Renal cortical epithelial cell (primary cell): ENCODE results near the gene SMARCB1. TPM values are rescaled to one million over a fixed set of nuclear protein-coding genes. Genes with fewer than 3 reads are reported as not detected.

Experiments
- DNase-seq: peaks from one replicate; pipeline ENCODE4 v3.0.0-alpha.2; 2011; ENCODE audit warnings: low read depth
- total RNA-seq: library from RNA; depleted of rRNA; stranded (reverse); fragments of >200 nt; gene quantifications from 2 replicates; pipeline ENCODE4 v1.2.3, GENCODE V29; 2014

Gene SMARCB1
- total RNA-seq, 1 donor from 2014 or later: 35.2 TPM

DNA sequence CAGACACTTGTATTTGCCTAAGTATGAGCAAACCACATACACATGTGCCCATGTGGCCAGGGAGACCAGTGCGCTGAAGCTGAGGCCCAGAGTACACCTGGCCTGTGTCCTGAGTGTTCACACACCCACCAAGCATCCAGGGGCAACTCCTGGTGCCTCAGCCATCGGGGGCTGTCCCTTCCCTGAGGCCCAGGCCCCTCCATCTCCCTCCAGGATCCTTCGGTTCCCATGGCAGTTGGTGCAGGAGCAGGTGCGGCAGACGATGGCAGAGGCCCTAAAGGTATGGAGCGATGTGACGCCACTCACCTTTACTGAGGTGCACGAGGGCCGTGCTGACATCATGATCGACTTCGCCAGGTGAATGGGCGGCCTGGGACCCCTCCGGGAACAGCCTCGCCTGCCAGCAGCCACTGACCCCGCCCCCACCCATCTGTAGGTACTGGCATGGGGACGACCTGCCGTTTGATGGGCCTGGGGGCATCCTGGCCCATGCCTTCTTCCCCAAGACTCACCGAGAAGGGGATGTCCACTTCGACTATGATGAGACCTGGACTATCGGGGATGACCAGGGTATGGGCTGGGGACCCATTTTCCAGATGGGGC, 6.5 kb upstream of the SMARCB1 start:
- no peak for DNase-seq

GRCh38 chr22:23781065-23781464, 5.7 kb upstream of the SMARCB1 start:
- no peak for DNase-seq

- no peak for DNase-seq
These were observed 5.1 kb upstream of the SMARCB1 start for GRCh38 chr22:23781511-23782183.

- DNase-seq: no peak
These were observed 4.5 kb upstream of the SMARCB1 start for GRCh38 chr22:23782252-23782651.

DNA sequence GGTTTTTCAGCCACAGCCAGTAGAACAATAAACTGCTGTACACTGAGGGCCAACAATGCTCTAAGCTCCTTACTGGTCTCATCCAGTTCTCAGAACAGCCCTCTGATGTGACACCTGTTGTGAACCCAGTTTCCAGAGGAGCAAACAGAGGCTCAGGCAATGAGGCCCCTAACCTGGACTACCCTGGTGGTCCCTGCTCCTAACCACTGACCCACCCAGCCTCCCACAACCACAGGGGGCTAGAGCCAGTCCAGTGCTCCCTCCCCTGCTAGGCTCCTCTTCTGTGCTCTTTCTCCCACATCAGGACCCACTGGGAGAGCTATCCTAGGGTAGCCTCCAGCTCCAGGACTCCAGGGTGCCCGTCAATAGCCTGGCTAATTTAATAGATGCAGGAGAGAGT, 4.1 kb upstream of the SMARCB1 start:
- DNase-seq: no peak

DNA sequence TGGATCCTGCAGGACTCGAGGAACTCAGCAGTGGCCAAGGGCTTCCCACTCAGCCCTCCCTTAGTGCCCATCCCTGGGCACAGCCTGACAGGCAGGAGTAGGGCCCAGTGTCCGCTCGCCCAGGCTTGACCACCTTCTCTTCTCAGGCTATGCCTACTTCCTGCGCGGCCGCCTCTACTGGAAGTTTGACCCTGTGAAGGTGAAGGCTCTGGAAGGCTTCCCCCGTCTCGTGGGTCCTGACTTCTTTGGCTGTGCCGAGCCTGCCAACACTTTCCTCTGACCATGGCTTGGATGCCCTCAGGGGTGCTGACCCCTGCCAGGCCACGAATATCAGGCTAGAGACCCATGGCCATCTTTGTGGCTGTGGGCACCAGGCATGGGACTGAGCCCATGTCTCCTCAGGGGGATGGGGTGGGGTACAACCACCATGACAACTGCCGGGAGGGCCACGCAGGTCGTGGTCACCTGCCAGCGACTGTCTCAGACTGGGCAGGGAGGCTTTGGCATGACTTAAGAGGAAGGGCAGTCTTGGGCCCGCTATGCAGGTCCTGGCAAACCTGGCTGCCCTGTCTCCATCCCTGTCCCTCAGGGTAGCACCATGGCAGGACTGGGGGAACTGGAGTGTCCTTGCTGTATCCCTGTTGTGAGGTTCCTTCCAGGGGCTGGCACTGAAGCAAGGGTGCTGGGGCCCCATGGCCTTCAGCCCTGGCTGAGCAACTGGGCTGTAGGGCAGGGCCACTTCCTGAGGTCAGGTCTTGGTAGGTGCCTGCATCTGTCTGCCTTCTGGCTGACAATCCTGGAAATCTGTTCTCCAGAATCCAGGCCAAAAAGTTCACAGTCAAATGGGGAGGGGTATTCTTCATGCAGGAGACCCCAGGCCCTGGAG, 3.3 kb upstream of the SMARCB1 start:
- DNase-seq: no peak

DNA sequence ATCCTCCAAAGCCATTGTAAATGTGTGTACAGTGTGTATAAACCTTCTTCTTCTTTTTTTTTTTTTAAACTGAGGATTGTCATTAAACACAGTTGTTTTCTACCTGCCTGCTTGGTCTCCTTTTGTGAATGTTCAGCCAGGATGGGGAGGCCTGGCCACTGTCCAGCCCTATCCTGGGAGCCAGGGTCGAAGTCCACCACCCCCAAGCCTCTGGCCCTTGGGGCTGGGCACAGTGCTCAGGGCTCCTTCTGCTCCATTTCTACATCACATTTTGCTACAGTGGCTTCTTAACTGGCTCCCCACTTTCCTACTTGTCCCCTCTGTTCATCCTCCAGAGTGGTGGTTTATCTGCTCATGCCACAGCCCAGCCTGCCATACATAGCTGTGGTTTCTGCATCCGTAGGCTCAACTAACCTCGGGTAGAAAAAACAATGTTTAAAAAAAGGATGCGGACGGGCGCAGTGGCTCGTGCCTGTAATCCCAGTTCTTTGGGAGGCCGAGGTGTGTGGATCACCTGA, 2.5 kb upstream of the SMARCB1 start:
- peak; percentile 61 for DNase-seq

DNA sequence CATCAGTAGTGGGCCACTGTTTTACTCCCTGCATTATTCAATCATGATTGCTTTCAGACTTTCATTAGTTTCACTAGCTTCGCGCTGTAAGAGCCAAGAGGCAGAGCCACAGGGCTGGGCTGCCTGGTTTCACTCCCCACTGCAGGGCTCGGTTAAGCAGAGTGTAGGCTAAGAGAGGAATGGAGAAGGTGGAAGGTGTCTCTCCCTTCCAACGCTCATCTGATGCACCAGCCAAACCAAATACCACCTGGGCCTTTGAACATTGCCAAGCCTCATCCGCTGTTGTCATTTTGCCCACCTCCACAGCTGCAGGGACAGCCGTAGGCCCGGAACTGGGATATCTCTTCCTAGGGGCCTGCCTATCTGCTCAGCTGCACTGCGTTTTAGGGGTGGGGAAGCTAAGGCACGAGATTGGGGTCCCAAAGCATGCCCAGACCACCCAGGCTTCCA, 480 bp upstream of the SMARCB1 start:
- DNase-seq: no peak

DNA sequence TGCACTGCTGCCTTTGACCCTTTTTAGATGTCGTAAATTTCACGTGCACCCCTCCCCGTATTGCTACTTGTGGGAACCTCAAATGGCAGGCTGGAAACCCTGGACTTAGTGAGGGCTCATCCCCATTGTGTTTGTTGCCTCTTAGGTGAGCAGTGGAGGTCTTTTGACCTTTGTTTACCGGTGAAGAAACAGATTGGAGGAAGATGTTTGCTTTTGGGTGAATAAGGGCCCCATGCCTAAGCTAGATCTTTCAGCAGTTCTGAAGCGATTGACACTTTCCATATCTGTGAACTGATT, 782 bp downstream of the SMARCB1 start:
- DNase-seq: no peak

GRCh38 chr22:23787910-23788309, 1.1 kb downstream of the SMARCB1 start:
- DNase-seq: no peak

DNA sequence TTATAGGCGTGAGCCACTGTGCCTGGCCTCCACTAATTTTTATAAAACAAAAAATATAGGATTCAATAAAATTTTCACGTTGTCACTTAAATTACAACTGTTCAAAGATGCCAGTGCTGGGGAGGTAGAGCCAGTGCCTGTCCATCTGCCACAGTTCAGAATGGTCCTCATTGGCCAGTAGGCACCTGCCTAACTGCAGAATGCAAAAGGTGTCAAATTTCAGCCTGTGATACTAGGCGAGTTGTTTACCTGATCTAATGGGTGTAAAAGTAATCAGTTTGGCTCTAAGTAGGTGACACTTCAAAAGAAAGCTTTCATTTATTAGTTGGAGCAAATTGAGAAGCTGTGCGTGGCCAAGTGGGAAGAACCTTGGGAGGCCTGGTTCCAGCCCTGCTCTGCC, 2.4 kb downstream of the SMARCB1 start:
- DNase-seq: no peak

- DNase-seq: no peak
These were observed 2.9 kb downstream of the SMARCB1 start for GRCh38 chr22:23789638-23790037.

GRCh38 chr22:23790819-23791737, 4.3 kb downstream of the SMARCB1 start:
- DNase-seq: no peak

GRCh38 chr22:23791738-23792645, 5.2 kb downstream of the SMARCB1 start:
- no peak for DNase-seq

DNA sequence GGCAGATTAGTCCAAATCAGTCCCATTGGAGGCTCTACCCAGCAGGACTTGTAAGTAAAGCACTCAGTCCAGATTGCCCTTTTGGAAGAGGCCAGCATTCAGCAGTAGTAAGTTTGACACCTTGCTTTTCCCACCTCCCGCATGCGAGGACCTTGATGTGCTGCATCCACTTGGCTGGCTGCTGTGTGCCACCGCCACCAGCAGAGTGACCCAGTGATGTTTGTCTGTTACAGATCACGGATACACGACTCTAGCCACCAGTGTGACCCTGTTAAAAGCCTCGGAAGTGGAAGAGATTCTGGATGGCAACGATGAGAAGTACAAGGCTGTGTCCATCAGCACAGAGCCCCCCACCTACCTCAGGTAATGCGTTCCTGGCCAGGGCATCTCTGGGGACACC, 6.6 kb downstream of the SMARCB1 start:
- DNase-seq: no peak

GRCh38 chr22:23796461-23796860, 9.7 kb downstream of the SMARCB1 start:
- no peak for DNase-seq

- no peak for DNase-seq
These were observed 13.8 kb downstream of the SMARCB1 start for GRCh38 chr22:23800297-23801237.

DNA sequence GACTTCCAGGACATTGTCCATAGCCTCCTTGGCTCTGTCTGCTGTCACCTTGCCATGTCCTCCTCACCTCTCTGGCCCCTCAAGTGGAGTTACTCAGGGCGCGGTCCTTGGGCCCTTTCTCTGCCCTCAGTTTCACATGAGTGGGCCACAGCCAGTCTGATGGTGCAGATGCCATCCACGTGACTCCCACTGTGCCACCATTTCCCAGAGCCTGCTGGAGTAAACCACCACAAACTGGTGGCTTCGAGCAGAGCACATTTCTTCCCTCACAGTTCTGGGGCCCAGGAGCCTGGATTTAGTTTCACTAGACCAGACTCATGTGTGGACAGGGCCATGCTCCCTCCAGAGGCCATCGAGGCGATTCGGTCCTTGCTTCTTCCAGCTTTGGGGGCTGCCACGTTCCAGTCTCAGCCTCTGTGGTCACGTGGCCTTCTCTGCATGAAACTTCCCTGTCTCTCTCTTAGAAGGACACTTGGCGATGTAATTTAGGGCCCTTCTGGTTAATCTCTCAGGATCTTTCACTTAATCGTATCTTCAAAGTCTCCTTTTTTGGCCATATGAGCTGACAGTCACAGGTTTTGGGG, 14.6 kb downstream of the SMARCB1 start:
- DNase-seq: no peak

DNA sequence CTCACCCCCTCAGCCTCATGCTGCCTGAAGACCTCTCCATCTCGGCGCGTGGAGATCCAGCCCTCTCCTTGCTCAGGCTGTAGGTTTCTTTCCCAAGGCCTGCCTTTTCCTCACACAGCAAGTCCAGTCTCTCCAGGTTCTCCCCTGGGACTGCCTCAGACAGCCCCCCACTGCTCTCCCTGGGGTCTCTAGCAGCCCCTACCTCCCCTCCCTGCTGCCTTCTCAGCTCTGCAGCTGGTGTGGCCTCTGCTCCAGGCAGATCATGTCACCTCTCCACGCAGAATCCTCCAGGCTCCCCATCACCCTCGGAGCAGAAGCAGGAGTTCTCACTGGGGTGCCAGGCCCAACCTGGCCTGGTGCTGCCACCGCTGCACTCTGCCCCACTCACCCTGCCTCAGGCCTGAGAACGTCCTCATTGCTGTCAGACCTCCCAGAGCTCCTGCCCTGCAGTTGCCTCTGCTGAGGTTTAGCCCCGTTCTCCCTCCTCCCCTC, 15.2 kb downstream of the SMARCB1 start:
- DNase-seq: no peak
